EH (cell line): ENCODE results near the gene FOXK2.
"Not testable (repeated sequence)": the region's sequence is repeated elsewhere in the genome, so short reads cannot be mapped to it uniquely, and the experiment has no call there.

Source experiments
- DNase-seq: peaks from one replicate; pipeline ENCODE4 v3.0.0-alpha.2; 2015; ENCODE audit warnings: low read depth

The FOXK2 gene

GRCh38 chr17:82495844-82496528, 23.5 kb upstream of the FOXK2 start:
- DNase-seq = no peak

DNA sequence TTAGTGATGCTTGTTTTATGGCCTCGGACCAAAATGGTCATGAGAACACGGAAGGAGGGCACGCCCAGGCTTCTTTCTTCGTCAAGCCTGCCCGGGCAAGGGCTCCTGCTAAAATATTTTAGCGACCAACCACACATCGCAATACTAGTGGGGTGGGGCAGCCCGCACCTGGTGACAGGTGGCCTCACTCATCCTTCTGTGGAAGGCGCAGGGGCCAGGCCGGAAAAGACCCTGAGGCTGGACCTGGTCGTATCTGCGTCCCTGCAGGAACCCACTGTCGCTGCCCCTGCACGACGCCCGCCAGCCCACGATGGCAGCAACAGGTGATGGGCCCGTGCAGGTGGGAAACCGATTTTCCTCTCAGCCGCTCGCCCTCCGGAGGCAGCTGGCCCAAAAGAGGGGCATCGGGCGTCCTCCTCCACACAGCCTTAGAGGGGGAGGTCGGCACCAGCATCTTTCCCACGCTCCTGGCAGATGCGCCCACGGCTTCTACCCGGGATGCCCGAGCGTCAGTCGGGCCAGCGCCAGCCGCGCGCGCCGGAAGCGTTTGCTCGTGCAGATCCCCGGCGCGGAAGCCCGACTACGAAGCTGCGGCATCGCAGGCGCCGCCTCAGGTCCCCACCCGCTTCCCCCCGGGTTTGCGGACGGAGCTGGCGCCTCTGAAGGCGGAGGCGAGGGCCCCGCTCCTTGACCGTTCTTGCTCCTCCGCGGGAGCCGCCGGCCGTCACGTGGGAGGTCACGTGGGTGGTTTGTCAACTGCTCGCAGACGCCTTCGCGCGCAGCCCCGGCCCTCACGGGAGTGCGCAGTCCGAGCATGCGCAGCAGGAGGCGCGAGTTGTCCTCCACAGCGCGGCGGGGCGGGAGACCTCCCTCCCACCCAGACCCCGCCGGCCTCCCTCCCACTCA, 22.8 kb upstream of the FOXK2 start:
- DNase-seq = peak; percentile 93

DNA sequence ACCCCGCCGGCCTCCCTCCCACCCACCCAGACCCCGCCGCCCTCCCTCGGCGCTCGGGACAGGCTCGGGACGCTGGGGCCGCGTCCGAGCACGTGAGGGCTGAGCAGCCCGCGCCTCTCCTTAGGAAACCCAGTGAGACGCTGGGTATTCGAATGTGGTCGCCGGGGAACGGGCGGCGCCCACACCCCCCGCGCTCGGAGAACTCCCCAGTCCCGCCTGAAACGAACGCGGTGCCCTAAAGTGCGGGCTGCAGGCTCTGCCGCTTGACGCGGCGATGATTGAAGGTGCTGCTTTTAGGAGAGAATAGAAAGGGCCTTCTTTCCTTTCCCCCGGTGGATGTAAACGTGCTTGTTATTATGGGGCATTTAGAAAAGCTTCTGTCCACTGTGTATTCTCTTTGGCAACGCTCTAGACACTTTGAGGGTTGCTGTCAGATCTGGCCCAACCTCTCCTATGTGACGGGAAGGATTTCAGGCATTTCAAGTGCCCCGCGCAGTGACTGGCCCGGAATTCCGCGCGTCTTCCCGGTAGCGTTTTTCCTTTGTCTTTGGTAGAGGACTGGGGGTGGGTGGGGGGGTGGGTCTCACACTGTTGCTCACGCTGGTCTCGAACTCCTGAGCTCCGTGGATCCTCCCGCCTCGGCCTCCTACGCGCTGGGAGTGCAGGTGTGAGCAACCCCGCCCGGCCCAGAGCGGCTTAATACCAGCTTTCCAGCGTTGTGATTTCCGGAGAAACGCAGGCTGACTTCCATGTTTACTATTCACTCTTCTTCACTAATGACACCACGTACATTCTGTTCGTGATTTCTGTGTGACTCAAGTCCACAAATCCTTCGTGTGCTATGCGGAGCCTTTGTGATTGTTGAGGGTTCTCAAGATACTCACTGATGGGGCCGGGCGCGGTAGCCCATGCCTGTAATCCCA, 21.8 kb upstream of the FOXK2 start:
- DNase-seq = peak; percentile 89

- peak; percentile 63 for DNase-seq
Measured at GRCh38 chr17:82502207-82502606, 17.3 kb upstream of the FOXK2 start.

- no peak for DNase-seq
Measured at GRCh38 chr17:82503094-82503727, 16.3 kb upstream of the FOXK2 start.

DNA sequence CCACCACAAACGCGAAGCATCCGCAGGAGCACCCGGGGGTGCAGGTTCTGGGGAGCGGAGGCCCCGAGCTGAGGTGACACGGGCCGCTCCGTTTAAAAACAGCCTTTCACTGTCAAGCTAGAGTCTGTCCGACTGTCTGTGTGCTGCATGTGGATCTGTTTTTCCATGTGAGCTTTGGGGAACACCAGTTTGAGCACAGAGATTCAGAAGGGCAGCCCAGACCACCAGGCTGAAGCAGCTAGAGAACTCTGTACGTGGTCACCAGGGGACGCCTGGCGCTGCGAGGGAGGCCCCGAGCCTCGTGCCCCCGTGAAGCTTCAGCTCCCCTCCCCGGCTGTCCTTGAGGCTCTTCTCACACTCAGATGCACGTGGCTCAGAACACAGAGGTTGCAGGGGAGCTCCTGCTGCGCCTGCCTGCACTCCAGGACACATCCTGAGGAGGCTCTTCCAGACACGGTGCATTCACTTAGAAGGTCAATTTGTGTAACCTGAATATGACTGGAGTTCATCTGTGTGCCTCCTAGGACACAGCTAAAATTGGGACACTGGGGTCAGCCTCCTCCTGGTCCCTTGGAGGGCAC, 15.7 kb upstream of the FOXK2 start:
- DNase-seq = no peak

DNA sequence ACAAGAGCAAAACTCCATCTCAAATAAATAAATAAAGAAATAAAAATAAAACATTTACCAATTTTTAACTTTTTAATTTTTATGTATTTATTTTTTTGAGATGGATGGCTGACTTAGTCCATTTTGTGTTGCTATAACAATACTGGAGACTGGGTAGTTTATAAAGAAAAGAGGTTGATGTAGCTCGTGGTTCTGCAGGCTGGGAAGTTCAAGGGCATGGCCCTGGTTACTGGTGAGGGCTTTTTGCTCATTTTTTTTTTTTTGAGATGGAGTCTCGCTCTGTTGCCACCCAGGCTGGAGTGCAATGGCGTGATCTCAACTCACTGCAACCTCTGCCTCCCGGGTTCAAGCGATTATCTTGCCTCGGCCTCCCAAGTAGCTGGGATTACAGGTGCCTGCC, 14.2 kb upstream of the FOXK2 start:
- no peak for DNase-seq

- DNase-seq = not testable (repeated sequence)
Measured at GRCh38 chr17:82506402-82506801, 13.1 kb upstream of the FOXK2 start.

GRCh38 chr17:82507631-82508175, 11.8 kb upstream of the FOXK2 start:
- no peak for DNase-seq

- not testable (repeated sequence) for DNase-seq
Measured at GRCh38 chr17:82511642-82512041, 7.9 kb upstream of the FOXK2 start.

DNA sequence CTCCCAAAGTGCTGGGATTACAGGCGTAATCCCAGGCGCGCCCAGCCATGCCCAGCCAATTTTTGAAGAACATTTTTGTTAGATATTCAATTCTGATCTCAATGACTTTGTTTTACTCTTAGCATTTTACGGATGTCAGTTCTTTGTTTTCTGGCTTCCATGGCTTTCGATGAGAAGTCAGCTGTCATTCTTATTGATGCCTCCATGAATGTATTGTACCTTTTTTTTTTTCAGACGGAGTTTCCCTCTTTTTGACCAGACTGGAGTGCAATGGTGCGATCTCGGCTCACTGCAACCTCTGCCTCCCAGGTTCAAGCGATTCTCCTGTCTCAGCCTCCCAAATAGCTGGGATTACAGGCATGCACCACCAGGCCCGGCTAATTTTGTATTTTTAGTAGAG, 5.7 kb upstream of the FOXK2 start:
- not testable (repeated sequence) for DNase-seq

- DNase-seq = no peak
Measured at GRCh38 chr17:82517230-82517865, 2.2 kb upstream of the FOXK2 start.

GRCh38 chr17:82519971-82520903, 705 bp downstream of the FOXK2 start:
- peak; percentile 28 for DNase-seq

DNA sequence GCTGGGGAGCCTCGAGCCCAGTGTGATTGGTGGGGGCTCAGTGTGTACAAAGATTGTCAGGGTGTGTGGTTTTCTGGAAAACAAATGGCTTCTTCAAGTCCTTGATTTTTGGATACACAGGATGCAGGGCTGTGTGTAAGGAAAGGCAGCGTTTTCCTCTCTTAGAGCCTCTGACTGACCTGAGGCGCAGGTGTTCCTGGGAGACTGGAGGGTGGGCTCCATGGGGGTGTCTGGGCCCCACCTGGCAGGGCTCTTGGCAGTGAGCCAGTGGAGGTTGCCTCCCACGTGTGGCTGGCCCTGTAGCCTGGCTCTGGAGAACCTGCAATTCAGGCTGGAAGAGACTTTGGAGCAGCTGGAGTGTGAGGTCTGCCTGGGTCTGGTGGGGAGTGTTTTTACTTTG, 5.0 kb downstream of the FOXK2 start:
- DNase-seq = no peak

GRCh38 chr17:82525712-82526111, 6.2 kb downstream of the FOXK2 start:
- DNase-seq = no peak

DNA sequence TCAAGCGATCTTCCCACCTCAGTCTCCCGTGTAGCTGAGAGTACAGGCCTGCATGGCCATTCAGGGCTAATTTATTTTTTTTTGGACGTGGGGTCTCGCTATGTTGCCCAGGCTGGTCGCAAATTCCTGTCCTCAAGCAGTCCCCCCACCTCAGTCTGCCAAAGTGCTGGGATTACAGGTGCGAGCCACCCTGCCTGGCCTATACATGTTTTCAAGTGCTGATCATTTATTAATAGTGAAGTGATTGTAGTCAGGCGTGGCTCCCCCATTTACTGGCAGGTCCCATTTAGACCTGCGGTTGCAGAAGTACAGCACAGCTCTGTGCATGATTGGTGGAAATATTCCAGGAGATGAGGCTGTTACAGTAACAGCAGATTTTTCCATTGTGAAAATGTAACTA, 8.4 kb downstream of the FOXK2 start:
- peak; percentile 14 for DNase-seq

- DNase-seq = peak; percentile 66
Measured at GRCh38 chr17:82528484-82529265, 9.1 kb downstream of the FOXK2 start.

GRCh38 chr17:82529914-82530300, 10.4 kb downstream of the FOXK2 start:
- DNase-seq = no peak

DNA sequence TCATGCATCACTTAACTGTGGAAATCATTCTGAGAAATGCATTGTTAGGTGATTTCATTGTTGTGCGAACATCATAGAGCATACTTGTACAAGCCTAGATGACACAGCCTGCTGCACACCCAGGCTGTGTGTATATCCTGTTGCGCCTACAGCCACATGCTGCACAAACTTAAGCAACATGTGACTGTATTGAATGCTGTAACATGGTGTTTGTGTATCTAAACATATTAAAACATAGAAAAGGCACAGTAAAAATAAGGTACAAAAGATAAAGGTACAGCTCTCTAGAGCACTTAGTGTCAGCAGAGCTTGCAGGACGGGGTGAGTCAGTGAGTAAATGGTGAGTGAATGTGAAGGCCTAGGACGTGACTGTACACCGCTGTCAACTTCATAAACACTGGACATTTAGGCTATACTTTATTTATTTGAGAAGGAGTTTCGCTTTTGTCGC, 11.9 kb downstream of the FOXK2 start:
- DNase-seq = peak; percentile 86
